ENCODE measurements around the gene FMNL3.
A peak's percentile ranks its signal among the peaks of the same experiment; 100 is the strongest.
"Not testable (repeated sequence)": the region's sequence is repeated elsewhere in the genome, so short reads cannot be mapped to it uniquely, and the experiment has no call there.

The FMNL3 gene, protein sequence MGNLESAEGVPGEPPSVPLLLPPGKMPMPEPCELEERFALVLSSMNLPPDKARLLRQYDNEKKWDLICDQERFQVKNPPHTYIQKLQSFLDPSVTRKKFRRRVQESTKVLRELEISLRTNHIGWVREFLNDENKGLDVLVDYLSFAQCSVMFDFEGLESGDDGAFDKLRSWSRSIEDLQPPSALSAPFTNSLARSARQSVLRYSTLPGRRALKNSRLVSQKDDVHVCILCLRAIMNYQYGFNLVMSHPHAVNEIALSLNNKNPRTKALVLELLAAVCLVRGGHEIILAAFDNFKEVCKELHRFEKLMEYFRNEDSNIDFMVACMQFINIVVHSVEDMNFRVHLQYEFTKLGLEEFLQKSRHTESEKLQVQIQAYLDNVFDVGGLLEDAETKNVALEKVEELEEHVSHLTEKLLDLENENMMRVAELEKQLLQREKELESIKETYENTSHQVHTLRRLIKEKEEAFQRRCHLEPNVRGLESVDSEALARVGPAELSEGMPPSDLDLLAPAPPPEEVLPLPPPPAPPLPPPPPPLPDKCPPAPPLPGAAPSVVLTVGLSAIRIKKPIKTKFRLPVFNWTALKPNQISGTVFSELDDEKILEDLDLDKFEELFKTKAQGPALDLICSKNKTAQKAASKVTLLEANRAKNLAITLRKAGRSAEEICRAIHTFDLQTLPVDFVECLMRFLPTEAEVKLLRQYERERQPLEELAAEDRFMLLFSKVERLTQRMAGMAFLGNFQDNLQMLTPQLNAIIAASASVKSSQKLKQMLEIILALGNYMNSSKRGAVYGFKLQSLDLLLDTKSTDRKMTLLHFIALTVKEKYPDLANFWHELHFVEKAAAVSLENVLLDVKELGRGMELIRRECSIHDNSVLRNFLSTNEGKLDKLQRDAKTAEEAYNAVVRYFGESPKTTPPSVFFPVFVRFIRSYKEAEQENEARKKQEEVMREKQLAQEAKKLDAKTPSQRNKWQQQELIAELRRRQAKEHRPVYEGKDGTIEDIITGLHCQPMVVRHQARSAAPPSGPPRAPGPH

DNA sequence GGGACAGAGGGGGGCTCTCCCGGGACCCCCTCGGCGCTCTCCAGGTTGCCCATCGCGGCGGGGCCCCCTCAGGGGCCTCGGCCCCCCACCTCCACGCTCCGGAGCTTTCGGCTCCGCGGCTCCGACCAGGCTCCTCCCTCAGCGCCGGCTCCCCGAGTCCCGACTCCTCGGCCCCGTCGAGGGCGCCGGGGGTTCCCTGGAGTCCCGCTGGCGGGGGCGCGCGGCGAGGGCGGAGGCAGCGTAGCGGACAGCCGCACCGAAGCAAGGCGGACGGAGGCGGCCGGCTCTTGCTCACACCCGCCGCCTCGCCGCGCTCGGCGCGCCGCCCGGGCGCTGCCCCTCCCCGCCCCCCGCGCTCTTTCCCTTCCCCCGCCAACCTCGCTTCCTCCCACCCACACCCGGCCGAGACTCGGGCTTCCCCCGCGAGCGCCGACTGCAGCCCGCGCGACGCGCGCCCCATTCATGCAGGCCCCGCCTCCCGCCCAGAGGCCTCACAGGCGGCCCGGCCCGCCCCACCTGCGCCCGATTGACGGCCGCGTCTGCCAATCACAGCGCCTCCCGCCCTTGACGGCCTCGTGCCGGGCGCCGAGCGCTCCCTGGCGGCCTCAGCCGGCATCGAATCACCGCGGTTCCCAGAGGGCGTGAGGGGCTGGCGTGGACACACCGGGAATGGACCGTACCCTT lies at the start of gene FMNL3:
Gene FMNL3, minus strand, starts transcription at position 278 of the 684 bp plus-strand sequence. Its CDS starts 225 bp downstream, at position 53.
- DNase-seq: peak; percentile 99

DNA sequence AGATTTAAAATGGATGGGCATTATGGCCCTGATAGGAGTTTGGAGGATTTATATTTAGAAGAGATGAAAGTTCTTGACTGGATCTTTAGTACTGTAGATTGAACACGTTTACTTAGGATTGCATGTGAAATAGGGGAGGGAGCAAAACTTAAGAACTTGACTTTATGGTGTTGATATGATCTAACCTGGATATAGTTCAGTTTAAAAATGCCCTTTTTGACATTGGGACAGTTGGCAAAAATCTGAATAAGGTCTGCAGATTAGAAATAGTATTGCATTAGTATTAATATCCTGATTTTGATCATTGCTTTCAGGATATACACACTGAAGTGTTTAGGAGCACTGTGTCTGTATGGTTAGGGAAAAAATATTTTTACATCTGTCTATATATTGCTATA lies 43.8 kb upstream of the FMNL3 start:
- no peak for DNase-seq

DNA sequence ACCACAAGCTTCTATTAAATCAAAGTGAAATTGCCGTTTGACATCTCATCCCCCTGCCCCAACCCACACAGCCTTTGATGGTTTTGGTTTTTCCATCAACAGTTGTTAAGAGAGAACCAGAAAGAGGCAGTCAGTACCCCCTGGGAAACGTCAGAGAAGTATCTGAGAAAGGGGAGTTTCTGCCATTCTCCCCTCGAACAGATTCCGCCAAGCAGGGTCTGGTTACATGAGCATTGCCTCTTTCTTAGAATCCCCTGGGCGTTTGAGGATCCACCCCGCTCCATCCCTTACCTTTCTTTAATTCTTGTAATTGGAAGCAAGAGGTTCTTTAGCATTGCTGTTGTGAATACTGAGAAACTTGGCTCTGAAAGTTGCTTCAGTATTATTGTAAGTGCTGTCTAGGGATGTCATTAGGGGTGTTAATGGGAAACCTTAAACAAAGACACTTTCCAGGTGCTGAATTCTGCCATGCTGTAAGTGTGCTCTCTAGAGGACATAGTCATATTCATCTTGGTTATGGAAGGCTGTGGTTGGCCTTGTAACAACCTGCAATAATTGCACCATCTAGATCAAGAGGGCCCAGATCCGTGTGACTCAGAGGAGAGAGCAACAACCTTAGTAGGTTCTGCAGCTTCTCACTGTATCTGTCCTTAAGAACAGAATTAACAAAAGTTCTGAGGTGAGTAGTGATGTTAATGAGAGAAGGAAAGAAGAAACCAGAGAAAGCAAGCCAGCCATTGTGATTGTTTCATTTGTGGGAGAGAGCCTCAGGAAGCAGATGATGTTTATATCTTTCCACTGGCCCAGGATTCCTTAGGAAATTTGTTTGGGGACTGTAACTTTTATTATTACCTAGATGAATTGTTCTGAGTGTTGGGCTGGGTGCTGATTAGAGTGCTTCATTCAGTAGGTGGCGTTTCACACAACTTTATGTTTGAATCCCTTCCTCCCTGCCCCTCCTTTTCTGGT lies 43.1 kb upstream of the FMNL3 start:
- DNase-seq: peak; percentile 50 to 63

DNA sequence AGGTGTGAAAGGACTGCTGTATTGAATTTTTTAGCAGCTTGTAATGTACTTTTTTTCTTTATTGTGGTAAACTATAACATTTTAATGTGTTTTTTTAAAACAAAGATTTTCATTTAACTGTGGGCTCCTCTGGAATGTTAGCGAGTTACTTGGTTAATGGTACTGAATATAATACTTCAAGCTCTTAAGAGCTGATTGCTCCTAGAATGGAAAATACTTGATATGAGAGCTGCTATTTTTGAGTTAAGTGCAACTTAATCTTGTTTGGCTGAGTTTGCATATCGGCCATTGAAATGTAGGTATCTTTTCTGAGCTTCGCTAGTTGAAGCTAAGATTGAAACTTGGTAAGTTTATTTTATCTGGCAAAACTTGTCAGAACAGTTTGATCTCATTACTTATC lies 41.6 kb upstream of the FMNL3 start:
- no peak for DNase-seq

DNA sequence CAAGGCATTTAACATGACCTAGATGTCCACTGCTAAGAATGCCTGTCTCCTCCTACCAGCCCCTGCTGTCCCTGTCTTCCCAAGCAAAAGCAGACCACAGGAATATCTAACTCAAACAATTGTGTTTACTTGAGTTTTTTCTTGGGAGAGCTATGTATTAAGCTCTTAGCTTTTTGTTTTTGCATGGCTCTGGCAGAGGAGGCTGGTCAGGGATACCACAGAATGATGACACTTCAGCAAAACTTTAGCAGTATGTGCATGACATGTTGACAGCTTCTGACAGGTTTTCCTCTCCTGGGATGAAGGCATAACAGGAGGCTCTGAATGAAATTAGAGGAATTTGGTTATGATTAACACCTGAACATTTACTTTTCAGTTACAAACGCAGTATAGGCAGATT lies 41.1 kb upstream of the FMNL3 start:
- DNase-seq: no peak

DNA sequence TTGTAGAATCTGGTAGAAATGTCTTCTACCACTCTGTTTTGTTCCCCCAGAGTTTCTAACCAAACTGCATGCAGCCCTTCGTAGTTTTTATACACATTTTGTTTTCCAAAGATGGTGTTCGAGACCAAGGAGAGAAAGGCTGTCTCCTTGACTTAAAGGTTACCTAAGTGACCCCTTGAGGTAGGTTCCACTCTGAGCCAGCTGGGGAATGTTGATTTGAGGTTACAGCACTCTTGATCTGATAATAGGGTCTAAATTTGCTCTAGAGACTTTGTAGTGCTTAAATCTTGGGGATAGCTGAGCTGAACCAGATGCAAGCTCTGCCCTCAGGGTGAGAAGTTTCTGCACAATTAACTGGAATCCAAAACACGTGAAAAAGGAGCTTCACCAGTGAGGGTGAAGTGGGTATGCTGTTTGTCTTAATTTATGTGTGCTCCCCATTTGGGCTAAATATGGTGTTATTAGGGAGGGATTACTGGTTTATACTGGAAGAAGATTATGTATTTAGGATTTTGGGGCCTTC lies 37.2 kb upstream of the FMNL3 start:
- DNase-seq: no peak

DNA sequence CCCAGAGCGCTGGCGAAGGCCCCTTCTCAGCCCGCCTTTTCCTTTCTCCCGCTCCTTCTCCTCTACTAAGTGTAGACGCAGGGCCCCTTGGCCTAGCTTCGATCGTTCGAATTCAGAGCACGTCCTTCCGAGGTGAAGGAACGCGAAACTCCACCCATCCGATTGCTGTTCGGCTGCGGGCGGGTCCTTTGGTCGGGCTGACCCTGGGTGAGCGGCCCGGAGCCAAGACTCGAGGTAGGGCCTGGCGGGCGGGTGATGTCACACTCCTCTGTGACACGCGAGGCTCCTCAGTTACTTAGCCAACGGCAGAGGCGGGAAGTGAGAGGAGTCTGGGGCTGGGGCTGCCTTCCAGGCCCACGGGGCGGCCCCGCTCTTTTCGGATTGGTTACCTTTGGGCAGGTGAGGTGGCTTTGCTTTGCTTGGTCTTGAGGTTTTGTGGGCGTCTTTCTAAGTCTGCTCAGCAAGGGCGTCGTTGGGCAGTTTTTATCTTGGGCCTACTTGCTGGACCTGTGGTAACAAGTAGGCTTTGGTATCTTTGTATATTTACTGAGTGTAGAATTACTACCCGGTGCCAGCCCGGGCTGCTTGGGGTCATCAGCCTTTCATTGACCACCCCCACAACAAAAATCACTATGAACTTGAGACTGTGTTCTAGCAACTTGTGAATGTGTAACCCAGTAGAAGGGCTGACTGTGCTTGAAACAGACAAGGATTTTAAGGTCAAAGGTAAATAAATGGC lies 34.8 kb upstream of the FMNL3 start:
- peak; percentile 87 to 89 for DNase-seq

DNA sequence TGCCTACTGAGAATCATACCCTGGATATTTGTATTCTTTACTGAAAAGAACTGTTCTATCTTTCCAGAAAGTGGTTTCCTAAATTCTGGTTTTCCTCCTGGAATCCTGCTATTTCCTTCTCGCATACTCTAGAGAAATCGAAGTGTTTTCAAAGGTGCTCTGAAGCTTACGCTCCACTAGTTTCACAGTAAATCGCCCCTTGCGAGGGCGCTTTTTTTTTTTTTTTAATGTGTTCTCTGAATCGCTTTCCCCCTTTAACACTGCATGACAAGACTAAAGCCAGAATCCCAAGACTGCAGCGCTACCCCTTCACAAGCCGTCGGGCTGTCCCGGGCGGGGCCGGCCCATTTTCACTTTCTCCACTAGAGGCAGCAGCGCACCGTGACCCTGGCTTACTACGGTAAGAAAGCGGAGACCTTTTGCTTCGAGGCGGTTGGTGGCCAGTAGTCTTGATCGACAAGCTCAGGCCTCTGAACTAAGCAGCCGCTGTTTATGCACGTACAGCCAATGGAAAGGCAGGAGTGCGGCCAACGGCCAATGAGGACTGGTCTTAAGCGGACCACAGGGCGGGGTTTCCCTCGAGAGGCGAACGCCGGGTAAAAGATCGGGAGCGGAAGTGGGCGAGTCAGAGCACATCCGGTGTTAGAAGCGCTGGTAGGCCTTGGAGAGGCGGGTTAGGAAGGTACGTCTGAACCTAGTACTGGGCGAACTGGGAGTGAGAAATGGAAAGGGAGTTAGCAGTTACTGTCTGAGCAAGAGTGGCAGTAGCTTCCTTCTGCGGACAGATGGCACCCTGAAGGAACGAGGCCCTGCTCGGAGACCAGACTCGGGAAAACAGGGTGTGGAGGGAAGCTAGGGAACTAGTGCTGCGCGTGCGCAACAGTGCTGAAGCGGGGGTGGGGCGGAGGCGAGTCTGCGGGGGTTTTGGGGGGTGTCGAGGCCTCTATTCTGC lies 34.0 kb upstream of the FMNL3 start, which contains the start of gene TMBIM6:
Gene TMBIM6, plus strand, starts transcription at position 628 of the 952 bp plus-strand sequence. CDS start 10,937 bp downstream, outside the sequence.
- DNase-seq: peak; percentile 97 to 98

DNA sequence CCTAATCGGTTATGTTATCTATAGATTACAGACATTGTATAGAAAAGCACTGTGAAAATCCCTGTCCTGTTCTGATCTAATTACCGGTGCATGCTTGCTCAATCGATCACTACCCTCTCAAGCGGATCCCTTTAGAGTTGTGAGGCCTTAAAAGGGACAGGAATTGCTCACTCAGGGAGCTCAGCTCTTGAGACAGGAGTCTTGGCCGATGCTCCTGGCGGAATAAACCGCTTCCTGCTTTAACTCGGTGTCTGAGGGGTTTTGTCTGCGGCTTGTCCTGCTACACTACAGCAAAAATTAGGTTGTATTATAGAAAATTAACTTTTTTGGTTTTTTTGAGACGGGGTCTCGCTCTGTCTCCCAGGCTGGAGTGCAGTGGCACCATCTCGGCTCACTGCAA lies 33.1 kb upstream of the FMNL3 start:
- DNase-seq: not testable (repeated sequence)

DNA sequence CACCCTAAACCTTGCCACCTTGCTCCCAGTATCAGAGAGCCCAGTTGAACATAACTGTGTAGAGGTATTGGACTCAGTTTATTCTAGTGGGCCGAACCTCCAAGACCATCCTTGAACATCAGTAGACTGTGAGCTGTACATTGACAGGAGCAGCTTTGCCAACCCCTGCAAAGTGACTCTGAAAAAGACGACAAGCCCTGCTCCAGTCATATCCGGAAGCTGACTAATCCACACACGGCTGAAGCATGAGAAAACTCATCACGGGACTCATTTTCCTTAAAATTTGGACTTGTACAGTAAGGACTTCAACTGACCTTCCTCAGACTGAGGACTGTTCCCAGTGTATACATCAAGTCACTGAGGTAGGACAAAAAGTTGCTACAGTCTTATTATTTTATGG lies 31.5 kb upstream of the FMNL3 start:
- not testable (repeated sequence) for DNase-seq

DNA sequence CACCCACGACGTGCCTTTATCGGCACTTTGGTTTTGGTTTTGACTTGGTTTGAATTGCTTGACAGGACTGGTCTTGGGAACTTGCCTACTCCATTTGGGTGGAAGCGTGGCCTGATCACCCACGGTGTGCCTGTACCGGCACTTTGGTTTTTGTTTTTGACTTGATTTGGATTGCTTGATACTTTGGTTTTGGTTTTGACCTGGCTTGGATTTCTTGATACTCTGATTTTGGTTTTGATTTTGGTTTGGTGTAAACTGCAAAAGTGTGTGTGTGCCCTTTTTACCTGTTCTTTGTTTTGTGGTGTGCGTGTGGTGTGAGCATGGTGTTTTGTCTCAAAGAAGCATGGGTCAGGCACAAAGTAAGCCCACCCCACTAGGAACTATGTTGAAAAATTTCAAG lies 27.7 kb upstream of the FMNL3 start:
- not testable (repeated sequence) for DNase-seq

DNA sequence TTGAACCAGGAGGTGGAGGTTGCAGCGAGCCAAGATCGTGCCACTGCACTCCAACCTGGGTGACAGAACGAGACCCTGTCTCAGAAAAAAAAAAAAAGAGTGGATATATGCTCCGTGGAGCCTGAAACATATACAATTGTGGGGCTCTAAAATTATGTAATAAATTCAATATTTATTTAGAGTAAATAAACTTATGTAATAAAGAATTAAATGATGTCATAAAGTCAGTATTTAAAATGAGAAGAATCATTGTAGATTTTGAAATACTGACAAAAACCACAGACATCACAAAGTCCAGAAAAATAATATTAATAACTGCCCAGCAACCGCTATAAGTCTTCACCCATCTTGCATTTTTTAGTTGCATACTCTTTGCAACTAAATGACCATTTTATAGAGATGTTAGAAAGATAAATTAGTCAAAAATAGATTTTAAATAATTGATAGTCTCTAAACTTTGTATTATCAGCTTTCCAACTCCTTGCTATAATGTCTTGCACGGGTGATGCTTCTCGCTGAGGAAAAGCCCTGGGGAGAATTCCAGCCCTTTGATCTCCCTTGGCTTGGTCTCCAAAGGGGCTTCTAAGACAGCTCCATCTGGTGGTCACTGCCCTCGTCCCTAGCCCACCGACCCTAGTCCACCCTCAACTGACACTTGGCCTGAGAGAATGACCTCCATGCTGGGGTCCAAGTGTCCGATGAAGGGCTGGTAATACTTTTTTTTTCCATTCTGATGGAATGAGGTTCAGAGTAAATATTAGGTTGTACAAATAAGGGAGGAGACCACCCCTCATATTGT lies 26.2 kb upstream of the FMNL3 start:
- DNase-seq: no peak

DNA sequence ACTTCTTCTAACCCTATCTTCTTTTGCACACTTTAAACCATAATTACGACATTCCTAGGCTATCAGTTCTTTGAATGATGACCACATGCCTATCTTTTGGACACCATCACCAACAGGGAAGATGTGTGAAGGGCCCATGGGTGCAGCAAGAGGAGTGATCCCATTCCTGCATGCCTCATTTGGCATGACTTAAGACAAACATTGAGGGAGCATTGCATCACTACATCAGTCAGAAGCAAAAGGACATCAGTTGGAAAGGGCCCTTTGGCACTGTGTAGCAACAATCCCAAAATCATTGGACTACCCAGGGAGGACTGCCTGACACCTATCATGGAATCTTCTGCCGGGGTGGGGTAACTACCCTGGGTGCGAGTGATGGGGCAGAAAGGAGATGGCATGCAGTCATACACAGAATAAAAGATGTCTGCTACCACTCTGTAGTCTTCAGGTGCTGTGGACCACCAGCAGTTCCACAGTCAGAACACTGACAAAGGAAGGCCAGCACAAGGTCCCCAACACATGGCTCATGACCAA lies 23.4 kb upstream of the FMNL3 start:
- DNase-seq: no peak

DNA sequence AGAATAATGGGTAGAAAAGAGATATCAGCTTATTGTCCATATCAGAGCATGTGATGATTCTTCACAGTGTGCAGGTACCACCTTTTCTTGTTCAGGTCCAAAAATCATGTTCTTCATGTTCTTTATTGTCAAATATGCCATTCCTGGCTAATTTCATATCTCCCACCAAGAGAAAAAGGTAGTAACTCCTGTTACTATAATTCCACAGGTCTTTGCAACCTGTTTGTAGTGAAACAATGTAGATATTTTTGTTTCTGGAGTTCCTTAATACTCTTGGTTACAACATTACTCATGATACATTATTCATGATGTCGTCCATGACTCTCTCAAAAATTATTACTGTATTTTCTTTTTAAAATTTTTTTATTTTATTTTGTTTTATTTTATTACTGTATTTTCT lies 22.8 kb upstream of the FMNL3 start:
- DNase-seq: no peak

DNA sequence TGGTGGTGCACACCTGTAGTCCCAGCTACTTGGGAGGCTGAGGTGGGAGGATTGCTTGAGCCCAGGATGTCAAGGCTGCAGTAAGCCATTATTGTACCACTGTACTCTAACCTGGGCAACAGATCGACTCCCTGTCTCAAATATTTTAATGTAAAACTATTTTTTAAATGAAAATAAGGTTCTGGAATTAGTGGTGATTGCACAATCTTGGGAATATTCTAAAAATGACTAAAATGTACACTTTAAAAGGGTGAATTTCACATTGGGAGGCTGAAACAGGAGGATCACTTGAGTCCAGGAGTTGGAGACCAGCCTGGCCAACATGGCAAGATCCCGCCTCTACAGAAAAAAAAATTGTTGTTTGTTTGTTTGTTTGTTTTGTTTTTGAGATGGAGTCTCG lies 21.2 kb upstream of the FMNL3 start:
- no peak for DNase-seq

DNA sequence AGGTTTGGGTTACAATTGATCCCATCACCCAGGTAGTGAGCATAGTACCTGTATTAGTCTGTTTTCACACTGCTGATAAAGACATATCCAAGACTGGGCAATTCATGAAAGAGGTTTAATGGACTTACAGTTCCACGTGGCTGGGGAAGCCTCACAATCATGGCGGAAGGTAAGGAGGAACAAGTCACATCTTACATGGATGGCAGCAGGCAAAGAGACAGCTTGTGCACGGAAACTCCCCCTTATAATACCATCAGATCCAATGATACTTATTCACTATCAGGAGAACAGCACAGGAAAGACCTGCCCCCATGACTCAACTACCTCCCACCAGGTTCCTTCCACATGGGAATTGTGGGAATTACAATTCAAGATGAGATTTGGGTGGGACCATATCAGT lies 14.2 kb upstream of the FMNL3 start:
- not testable (repeated sequence) for DNase-seq

DNA sequence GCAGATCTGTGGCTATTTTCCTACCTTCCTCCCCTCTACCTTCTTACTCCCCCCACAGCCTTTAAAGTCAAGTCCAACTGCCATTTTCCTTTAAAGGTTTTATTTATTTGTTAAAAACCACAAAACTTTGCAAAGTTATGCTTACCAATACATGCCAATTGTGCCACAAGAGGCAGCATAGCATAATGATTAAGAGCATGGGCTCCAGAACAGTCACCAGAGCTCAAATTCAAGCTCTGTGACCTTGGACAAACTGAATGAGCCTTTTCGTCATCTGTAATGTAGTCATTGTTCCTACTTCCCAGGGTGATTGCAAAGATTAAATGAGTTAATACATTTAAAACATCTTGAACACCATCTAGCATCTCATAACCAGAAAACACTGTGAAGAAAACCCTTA lies 13.0 kb upstream of the FMNL3 start:
- DNase-seq: no peak

DNA sequence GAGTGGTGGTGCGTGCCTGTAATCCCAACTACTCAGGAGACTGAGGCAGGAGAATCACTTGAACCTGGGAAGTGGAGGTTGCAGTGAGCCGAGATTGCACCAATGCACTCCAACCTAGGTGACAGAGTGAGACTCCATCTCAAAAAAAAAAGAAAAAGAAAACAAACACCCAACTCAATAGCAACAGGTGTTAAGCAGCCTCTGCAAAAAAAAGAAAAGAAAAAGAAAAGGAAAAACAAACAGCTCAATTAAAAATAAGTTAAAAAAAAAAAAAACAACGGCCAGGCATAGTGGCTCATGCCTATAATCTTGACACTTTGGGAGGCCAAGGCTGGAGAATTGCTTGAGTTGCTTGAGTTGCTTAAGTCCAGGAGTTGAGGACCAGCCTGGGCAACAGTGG lies 10.6 kb upstream of the FMNL3 start:
- DNase-seq: not testable (repeated sequence)
